WTC11 (cell line): ENCODE measurements around the gene RNASEH2C. TPM values are rescaled to one million over a fixed set of nuclear protein-coding genes. Genes with fewer than 3 reads are reported as not detected.

Experiments
- ATAC-seq: fragments of 200-7000 bp; cut with Tn5 transposase; 2 replicates; pipeline ENCODE4 v1.10.0; 2021; ENCODE audit warnings: mild to moderate bottlenecking, moderate library complexity
- CTCF ChIA-PET: fragments of 300-600 bp; sonication (Branson Sonifier 250); formaldehyde crosslinking; loops from one replicate; lab custom pipeline; 2021; ENCODE audit warnings: antibody characterized with exemption; lab: Charles Lee
- POLR2A ChIA-PET: fragments of 350-600 bp; sonication (Branson Sonifier 250); formaldehyde crosslinking; loops from one replicate; lab custom pipeline; 2021; ENCODE audit warnings: antibody characterized with exemption; lab: Charles Lee
- DNase-seq: peaks from one replicate; pipeline ENCODE4 v3.0.0; 2021; ENCODE audit warnings: low spot score
- H3K27ac Mint-ChIP-seq: 2 replicates; pipeline ENCODE4 v1.8.0; 2021; ENCODE audit warnings: mixed read lengths
- H3K27me3 Mint-ChIP-seq: 2 replicates; pipeline ENCODE4 v1.8.0; 2021; ENCODE audit warnings: low read depth, mild to moderate bottlenecking, moderate library complexity, mixed read lengths
- H3K36me3 Mint-ChIP-seq: 2 replicates; pipeline ENCODE4 v1.8.0; 2021; ENCODE audit warnings: mixed read lengths
- H3K4me1 Mint-ChIP-seq: 2 replicates; pipeline ENCODE4 v1.8.0; 2022; ENCODE audit warnings: mixed read lengths
- H3K4me3 Mint-ChIP-seq: 2 replicates; pipeline ENCODE4 v1.8.0; 2021; ENCODE audit warnings: mild to moderate bottlenecking, moderate library complexity, mixed read lengths
- H3K9me3 Mint-ChIP-seq: 2 replicates; pipeline ENCODE4 v1.8.0; 2021; ENCODE audit warnings: mixed read lengths
- ESRRA ChIP-seq: sonication (generic); formaldehyde crosslinking; IDR thresholded peaks from 2 replicates; pipeline ENCODE4 v1.8.1; 2022; ENCODE audit warnings: mild to moderate bottlenecking, missing genetic modification reagents, borderline replicate concordance
- GABPB1 ChIP-seq: sonication (generic); formaldehyde crosslinking; IDR thresholded peaks from 2 replicates; pipeline ENCODE4 v1.8.1; 2023; ENCODE audit warnings: mild to moderate bottlenecking, missing genetic modification reagents
- MXD4 ChIP-seq: fragments of 250-450 bp; sonication (Bioruptor Pico); IDR thresholded peaks from 2 replicates; pipeline ENCODE4 v1.8.0; 2021; ENCODE audit warnings: mild to moderate bottlenecking, moderate library complexity, borderline replicate concordance
- NR1H2 ChIP-seq: sonication (generic); formaldehyde crosslinking; IDR thresholded peaks from 2 replicates; pipeline ENCODE4 v1.9.0; 2021; ENCODE audit warnings: mild to moderate bottlenecking, moderate library complexity, missing genetic modification reagents
- NR3C1 ChIP-seq: sonication (generic); formaldehyde crosslinking; conservative IDR thresholded peaks from 2 replicates; pipeline ENCODE4 v1.8.1; 2023; ENCODE audit warnings: low read depth, mild to moderate bottlenecking, missing genetic modification reagents
- SOX15 ChIP-seq: fragments of 250-450 bp; sonication (Bioruptor Pico); IDR thresholded peaks from 2 replicates; pipeline ENCODE4 v1.9.0; 2021; ENCODE audit warnings: mild to moderate bottlenecking
- TEAD1 ChIP-seq: sonication (generic); formaldehyde crosslinking; IDR thresholded peaks from 2 replicates; pipeline ENCODE4 v1.8.0; 2022; ENCODE audit warnings: mild to moderate bottlenecking, missing genetic modification reagents
- TP53 ChIP-seq: sonication (generic); formaldehyde crosslinking; IDR thresholded peaks from 2 replicates; pipeline ENCODE4 v1.8.1; 2023; ENCODE audit warnings: mild to moderate bottlenecking, missing genetic modification reagents
- ZNF232 ChIP-seq: sonication (generic); formaldehyde crosslinking; IDR thresholded peaks from 2 replicates; pipeline ENCODE4 v1.8.0; 2022; ENCODE audit warnings: mild to moderate bottlenecking, missing genetic modification reagents
- ZNF263 ChIP-seq: sonication (generic); formaldehyde crosslinking; IDR thresholded peaks from 2 replicates; pipeline ENCODE4 v1.8.1; 2022; ENCODE audit warnings: low read depth, mild to moderate bottlenecking, moderate library complexity, missing genetic modification reagents
- ZNF671 ChIP-seq: fragments of 250-450 bp; sonication (Bioruptor Pico); IDR thresholded peaks from 2 replicates; pipeline ENCODE4 v1.8.0; 2021; ENCODE audit warnings: mild to moderate bottlenecking
- total RNA-seq: library from RNA; stranded (reverse); gene quantifications from 3 replicates; pipeline ENCODE4 v1.2.3, GENCODE V29; 2021
- TF ChIP-seq, protein P1 (sequence below): fragments of 250-450 bp; sonication (Bioruptor Pico); IDR thresholded peaks from 2 replicates; pipeline ENCODE4 v1.9.0; 2021; ENCODE audit warnings: mild to moderate bottlenecking
- TF ChIP-seq, protein P2 (sequence below): fragments of 250-450 bp; sonication (Bioruptor Pico); conservative IDR thresholded peaks from 2 replicates; pipeline ENCODE4 v1.9.0; 2021; ENCODE audit warnings: mild to moderate bottlenecking
- TF ChIP-seq, protein P3 (sequence below): sonication (generic); formaldehyde crosslinking; IDR thresholded peaks from 2 replicates; pipeline ENCODE4 v1.8.0; 2022; ENCODE audit warnings: mild to moderate bottlenecking, missing genetic modification reagents
- TF ChIP-seq, protein P4 (sequence below): sonication (generic); formaldehyde crosslinking; IDR thresholded peaks from 2 replicates; pipeline ENCODE4 v1.8.0; 2022; ENCODE audit warnings: mild to moderate bottlenecking, missing genetic modification reagents
- TF ChIP-seq, protein P5 (sequence below): sonication (generic); formaldehyde crosslinking; IDR thresholded peaks from 2 replicates; pipeline ENCODE4 v1.8.1; 2023; ENCODE audit warnings: mild to moderate bottlenecking, missing genetic modification reagents
- TF ChIP-seq, protein P6 (sequence below): sonication (generic); formaldehyde crosslinking; IDR thresholded peaks from 2 replicates; pipeline ENCODE4 v1.8.1; 2022; ENCODE audit warnings: mild to moderate bottlenecking, moderate library complexity, missing genetic modification reagents
- TF ChIP-seq, protein P7 (sequence below): fragments of 250-450 bp; sonication (Bioruptor Pico); IDR thresholded peaks from 2 replicates; pipeline ENCODE4 v2.1.2; 2022; ENCODE audit warnings: mild to moderate bottlenecking, moderate library complexity
- TF ChIP-seq, protein P8 (sequence below): sonication (generic); formaldehyde crosslinking; IDR thresholded peaks from 2 replicates; pipeline ENCODE4 v1.8.1; 2022; ENCODE audit warnings: mild to moderate bottlenecking, missing genetic modification reagents, moderate library complexity, borderline replicate concordance

The RNASEH2C gene
- total RNA-seq, 1 experiment from 2014 or later, result 42.1 TPM

DNA sequence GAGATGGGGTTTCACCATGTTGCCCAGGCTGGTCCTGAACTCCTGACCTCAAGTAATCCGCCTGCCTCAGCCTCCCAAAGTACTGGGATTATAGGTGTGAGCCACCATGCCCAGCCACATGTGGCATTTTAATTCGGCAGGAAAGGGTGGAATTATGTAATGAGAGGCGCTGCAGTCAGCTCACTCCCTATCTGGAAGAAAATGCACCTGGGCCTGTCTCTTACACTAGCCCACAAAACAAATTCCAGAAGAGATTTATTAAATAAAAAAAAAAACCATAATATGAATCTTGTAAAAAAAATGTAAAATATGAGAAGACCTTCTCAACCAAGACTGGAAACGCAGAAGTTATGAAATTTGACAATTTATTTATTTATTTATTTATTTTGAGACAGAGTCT, 16.8 kb downstream of the RNASEH2C start (continued):
- TF ChIP-seq TP53 (CRISPR knock-in tag) (no peak), GABPB1 (CRISPR knock-in tag) (no peak), ZNF232 (no peak)
- TF ChIP-seq, protein P1, sequence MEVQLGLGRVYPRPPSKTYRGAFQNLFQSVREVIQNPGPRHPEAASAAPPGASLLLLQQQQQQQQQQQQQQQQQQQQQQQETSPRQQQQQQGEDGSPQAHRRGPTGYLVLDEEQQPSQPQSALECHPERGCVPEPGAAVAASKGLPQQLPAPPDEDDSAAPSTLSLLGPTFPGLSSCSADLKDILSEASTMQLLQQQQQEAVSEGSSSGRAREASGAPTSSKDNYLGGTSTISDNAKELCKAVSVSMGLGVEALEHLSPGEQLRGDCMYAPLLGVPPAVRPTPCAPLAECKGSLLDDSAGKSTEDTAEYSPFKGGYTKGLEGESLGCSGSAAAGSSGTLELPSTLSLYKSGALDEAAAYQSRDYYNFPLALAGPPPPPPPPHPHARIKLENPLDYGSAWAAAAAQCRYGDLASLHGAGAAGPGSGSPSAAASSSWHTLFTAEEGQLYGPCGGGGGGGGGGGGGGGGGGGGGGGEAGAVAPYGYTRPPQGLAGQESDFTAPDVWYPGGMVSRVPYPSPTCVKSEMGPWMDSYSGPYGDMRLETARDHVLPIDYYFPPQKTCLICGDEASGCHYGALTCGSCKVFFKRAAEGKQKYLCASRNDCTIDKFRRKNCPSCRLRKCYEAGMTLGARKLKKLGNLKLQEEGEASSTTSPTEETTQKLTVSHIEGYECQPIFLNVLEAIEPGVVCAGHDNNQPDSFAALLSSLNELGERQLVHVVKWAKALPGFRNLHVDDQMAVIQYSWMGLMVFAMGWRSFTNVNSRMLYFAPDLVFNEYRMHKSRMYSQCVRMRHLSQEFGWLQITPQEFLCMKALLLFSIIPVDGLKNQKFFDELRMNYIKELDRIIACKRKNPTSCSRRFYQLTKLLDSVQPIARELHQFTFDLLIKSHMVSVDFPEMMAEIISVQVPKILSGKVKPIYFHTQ (CRISPR knock-in tag), result no peak
- TF ChIP-seq, protein P2, sequence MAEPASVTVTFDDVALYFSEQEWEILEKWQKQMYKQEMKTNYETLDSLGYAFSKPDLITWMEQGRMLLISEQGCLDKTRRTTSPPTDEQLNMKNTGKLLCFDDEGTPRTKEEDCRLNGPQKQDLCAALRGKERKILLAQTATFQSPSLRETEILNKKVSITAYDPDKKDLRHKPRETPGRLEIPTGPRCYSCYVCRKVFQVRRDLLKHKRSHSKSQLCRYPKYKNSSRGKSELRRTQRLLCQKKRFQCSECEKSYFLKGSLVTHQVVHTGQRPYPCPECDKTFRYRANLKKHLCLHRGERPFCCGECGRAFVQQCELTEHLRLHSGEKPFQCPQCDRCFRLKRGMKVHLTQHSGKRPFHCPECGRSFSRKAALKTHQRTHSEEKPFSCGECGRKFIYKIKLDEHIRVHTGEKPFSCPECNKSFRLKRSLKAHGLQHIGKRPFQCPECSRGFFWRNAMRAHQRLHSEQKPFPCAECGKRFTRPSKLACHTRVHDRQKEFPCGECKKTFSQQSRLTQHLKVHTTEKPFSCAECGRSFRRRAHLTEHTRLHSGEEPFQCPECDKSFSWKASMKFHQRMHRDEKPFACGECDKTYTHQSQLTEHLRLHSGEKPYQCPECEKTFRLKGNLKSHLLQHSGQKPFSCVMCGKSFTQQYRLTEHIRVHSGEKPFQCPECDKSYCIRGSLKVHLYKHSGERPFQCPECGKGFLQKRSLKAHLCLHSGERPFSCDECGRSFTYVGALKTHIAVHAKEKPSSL (CRISPR knock-in tag), result no peak

DNA sequence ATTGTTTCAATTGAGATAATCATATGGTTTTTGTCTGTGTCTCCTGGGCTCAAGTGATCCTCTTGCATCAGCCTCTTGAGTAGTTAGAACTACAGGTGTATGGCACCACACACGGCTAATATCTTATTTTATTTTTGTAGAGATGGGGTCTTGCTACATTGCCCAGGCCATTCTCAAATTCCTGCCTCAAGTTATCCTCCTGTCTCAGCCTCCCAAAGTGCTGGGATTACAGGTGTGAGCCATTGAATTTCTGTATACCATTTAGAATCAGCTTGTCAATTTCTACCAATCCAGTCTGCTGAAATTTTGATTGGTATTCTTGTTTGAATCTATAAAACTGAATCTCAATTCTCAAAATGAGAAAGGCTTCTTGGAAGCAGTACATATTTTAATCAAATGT, 18.9 kb downstream of the RNASEH2C start:
- ATAC-seq, result no peak
- DNase-seq, result no peak
- no peaks in the 10 kb centered on the region for H3K36me3 Mint-ChIP-seq
- no peak overlapping the region for H3K4me3 Mint-ChIP-seq
- TF ChIP-seq NR1H2 (CRISPR knock-in tag) (no peak), ZNF263 (CRISPR knock-in tag) (no peak), TEAD1 (no peak), MXD4 (CRISPR knock-in tag) (no peak), SOX15 (CRISPR knock-in tag) (no peak), ZNF671 (no peak), ESRRA (no peak), NR3C1 (CRISPR knock-in tag) (no peak)
- TF ChIP-seq, protein P3, sequence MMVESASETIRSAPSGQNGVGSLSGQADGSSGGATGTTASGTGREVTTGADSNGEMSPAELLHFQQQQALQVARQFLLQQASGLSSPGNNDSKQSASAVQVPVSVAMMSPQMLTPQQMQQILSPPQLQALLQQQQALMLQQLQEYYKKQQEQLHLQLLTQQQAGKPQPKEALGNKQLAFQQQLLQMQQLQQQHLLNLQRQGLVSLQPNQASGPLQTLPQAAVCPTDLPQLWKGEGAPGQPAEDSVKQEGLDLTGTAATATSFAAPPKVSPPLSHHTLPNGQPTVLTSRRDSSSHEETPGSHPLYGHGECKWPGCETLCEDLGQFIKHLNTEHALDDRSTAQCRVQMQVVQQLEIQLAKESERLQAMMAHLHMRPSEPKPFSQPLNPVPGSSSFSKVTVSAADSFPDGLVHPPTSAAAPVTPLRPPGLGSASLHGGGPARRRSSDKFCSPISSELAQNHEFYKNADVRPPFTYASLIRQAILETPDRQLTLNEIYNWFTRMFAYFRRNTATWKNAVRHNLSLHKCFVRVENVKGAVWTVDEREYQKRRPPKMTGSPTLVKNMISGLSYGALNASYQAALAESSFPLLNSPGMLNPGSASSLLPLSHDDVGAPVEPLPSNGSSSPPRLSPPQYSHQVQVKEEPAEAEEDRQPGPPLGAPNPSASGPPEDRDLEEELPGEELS (CRISPR knock-in tag), result no peak
- TF ChIP-seq, protein P4, sequence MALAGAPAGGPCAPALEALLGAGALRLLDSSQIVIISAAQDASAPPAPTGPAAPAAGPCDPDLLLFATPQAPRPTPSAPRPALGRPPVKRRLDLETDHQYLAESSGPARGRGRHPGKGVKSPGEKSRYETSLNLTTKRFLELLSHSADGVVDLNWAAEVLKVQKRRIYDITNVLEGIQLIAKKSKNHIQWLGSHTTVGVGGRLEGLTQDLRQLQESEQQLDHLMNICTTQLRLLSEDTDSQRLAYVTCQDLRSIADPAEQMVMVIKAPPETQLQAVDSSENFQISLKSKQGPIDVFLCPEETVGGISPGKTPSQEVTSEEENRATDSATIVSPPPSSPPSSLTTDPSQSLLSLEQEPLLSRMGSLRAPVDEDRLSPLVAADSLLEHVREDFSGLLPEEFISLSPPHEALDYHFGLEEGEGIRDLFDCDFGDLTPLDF (CRISPR knock-in tag), result no peak
- TF ChIP-seq, protein P5, sequence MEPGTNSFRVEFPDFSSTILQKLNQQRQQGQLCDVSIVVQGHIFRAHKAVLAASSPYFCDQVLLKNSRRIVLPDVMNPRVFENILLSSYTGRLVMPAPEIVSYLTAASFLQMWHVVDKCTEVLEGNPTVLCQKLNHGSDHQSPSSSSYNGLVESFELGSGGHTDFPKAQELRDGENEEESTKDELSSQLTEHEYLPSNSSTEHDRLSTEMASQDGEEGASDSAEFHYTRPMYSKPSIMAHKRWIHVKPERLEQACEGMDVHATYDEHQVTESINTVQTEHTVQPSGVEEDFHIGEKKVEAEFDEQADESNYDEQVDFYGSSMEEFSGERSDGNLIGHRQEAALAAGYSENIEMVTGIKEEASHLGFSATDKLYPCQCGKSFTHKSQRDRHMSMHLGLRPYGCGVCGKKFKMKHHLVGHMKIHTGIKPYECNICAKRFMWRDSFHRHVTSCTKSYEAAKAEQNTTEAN, result no peak
- TF ChIP-seq, protein P6, sequence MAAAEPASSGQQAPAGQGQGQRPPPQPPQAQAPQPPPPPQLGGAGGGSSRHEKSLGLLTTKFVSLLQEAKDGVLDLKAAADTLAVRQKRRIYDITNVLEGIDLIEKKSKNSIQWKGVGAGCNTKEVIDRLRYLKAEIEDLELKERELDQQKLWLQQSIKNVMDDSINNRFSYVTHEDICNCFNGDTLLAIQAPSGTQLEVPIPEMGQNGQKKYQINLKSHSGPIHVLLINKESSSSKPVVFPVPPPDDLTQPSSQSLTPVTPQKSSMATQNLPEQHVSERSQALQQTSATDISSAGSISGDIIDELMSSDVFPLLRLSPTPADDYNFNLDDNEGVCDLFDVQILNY (CRISPR knock-in tag), result no peak
- TF ChIP-seq, protein P7, sequence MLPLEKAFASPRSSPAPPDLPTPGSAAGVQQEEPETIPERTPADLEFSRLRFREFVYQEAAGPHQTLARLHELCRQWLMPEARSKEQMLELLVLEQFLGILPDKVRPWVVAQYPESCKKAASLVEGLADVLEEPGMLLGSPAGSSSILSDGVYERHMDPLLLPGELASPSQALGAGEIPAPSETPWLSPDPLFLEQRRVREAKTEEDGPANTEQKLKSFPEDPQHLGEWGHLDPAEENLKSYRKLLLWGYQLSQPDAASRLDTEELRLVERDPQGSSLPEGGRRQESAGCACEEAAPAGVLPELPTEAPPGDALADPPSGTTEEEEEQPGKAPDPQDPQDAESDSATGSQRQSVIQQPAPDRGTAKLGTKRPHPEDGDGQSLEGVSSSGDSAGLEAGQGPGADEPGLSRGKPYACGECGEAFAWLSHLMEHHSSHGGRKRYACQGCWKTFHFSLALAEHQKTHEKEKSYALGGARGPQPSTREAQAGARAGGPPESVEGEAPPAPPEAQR (CRISPR knock-in tag), result no peak
- TF ChIP-seq, protein P8, sequence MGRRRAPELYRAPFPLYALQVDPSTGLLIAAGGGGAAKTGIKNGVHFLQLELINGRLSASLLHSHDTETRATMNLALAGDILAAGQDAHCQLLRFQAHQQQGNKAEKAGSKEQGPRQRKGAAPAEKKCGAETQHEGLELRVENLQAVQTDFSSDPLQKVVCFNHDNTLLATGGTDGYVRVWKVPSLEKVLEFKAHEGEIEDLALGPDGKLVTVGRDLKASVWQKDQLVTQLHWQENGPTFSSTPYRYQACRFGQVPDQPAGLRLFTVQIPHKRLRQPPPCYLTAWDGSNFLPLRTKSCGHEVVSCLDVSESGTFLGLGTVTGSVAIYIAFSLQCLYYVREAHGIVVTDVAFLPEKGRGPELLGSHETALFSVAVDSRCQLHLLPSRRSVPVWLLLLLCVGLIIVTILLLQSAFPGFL (CRISPR knock-in tag), result no peak
- TF ChIP-seq, all 79 proteins: peak for 0
- H3K27me3 Mint-ChIP-seq, result peaks cover 16% of the 10 kb centered on the region
- ChIA-PET POLR2A (no interaction called here), CTCF (no interaction called here)
- peaks cover 17% of the 10 kb centered on the region for H3K9me3 Mint-ChIP-seq
- no peak overlapping the region for H3K27ac Mint-ChIP-seq
- H3K4me1 Mint-ChIP-seq, result no peaks in the 10 kb centered on the region
